ENCODE results near the gene SLC6A19.

DNA sequence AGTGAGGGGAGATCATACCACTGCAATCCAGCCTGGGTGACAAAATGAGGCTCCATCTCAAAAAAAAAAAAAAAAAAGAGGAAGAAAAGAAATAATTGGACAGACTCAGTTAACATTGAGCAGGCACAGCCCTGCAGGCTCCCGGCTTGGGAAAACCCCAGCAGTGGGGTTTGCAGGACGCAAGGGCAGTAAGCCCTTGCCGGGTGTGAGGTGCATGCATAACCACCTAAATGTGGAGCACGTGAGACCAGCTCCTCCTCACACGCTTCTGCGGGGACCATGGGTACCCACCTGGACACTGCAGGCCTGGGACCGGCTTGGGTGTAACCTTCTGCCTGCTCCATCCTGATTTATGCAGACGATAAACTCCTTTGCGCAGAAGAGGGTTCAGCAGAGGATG is 19.0 kb downstream of the SLC6A19 start:
- TF ChIP-seq CTCF (IDR thresholded peaks at IDR 0.05) (no peak), EZH2 (IDR thresholded peaks at IDR 0.05; ENCODE audit: borderline replicate concordance, insufficient read depth, low read depth, low read length, poor library complexity, severe bottlenecking) (no peak)

Measured in B cell (primary cell).